ENCODE results near the gene DMRT3.
"Not testable (repeated sequence)": the region's sequence is repeated elsewhere in the genome, so short reads cannot be mapped to it uniquely, and the experiment has no call there.

The DMRT3 gene

GRCh38 chr9:995192-995591 lies 18.7 kb downstream of the DMRT3 start:
- no peak overlapping the region for H3K4me3 ChIP-seq (IDR thresholded peaks at IDR 0.05; ENCODE audit: insufficient read depth, low read depth, low read length)
- H2AFZ ChIP-seq (ENCODE audit: low read depth) = no peak overlapping the region
- H3K79me2 ChIP-seq (ENCODE audit: insufficient read depth, low read depth) = no peaks in the 10 kb centered on the region
- TF ChIP-seq, protein P1, sequence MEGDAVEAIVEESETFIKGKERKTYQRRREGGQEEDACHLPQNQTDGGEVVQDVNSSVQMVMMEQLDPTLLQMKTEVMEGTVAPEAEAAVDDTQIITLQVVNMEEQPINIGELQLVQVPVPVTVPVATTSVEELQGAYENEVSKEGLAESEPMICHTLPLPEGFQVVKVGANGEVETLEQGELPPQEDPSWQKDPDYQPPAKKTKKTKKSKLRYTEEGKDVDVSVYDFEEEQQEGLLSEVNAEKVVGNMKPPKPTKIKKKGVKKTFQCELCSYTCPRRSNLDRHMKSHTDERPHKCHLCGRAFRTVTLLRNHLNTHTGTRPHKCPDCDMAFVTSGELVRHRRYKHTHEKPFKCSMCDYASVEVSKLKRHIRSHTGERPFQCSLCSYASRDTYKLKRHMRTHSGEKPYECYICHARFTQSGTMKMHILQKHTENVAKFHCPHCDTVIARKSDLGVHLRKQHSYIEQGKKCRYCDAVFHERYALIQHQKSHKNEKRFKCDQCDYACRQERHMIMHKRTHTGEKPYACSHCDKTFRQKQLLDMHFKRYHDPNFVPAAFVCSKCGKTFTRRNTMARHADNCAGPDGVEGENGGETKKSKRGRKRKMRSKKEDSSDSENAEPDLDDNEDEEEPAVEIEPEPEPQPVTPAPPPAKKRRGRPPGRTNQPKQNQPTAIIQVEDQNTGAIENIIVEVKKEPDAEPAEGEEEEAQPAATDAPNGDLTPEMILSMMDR (conservative IDR thresholded peaks at IDR 0.05; ENCODE audit: low read depth, low read length) = no peak
- no peaks in the 10 kb centered on the region for H4K20me1 ChIP-seq (ENCODE audit: insufficient read depth)
- H3K36me3 ChIP-seq (ENCODE audit: insufficient read depth) = no peaks in the 10 kb centered on the region
- H3K4me1 ChIP-seq (ENCODE audit: low read depth, poor library complexity, severe bottlenecking) = peaks cover 18% of the 10 kb centered on the region
- no peaks in the 10 kb centered on the region for H3K27me3 ChIP-seq (ENCODE audit: insufficient read depth, low read depth)
- H3K9ac ChIP-seq = no peak overlapping the region
- H3K4me2 ChIP-seq = no peak overlapping the region
- H3K27ac ChIP-seq = no peak overlapping the region

GRCh38 chr9:995781-996180 lies 19.3 kb downstream of the DMRT3 start:
- Histone ChIP-seq H4K20me1 (ENCODE audit: insufficient read depth) (no peaks in the 10 kb centered on the region), H3K27ac (no peak overlapping the region), H3K36me3 (ENCODE audit: insufficient read depth) (no peaks in the 10 kb centered on the region), H3K4me1 (ENCODE audit: low read depth, poor library complexity, severe bottlenecking) (peaks cover 18% of the 10 kb centered on the region), H3K27me3 (ENCODE audit: insufficient read depth, low read depth) (no peaks in the 10 kb centered on the region), H2AFZ (ENCODE audit: low read depth) (no peak overlapping the region), H3K9ac (no peak overlapping the region), H3K4me3 (IDR thresholded peaks at IDR 0.05; ENCODE audit: insufficient read depth, low read depth, low read length) (no peak overlapping the region), H3K4me2 (no peak overlapping the region), H3K79me2 (ENCODE audit: insufficient read depth, low read depth) (no peaks in the 10 kb centered on the region)
- TF ChIP-seq, protein P1 (conservative IDR thresholded peaks at IDR 0.05; ENCODE audit: low read depth, low read length) = no peak

GRCh38 chr9:998299-999110 lies 22.1 kb downstream of the DMRT3 start:
- TF ChIP-seq, protein P1 (conservative IDR thresholded peaks at IDR 0.05; ENCODE audit: low read depth, low read length) = peak; percentile 89
- H3K36me3 ChIP-seq (ENCODE audit: insufficient read depth); H3K4me3 ChIP-seq (IDR thresholded peaks at IDR 0.05; ENCODE audit: insufficient read depth, low read depth, low read length); H3K27me3 ChIP-seq (ENCODE audit: insufficient read depth, low read depth); H3K79me2 ChIP-seq (ENCODE audit: insufficient read depth, low read depth); H4K20me1 ChIP-seq (ENCODE audit: insufficient read depth): not testable (repeated sequence)
- H3K27ac ChIP-seq = peak overlapping the region; percentile 56
- peak overlapping the region; percentile 83 for H2AFZ ChIP-seq (ENCODE audit: low read depth)
- H3K9ac ChIP-seq = peak overlapping the region; percentile 73
- peak overlapping the region; percentile 53 for H3K4me2 ChIP-seq
- H3K4me1 ChIP-seq (ENCODE audit: low read depth, poor library complexity, severe bottlenecking) = peaks cover 22% of the 10 kb centered on the region

GRCh38 chr9:1001838-1002237 lies 25.4 kb downstream of the DMRT3 start:
- TF ChIP-seq, protein P1 (conservative IDR thresholded peaks at IDR 0.05; ENCODE audit: low read depth, low read length) = no peak
- Histone ChIP-seq H3K27ac (no peak overlapping the region), H3K27me3 (ENCODE audit: insufficient read depth, low read depth) (no peaks in the 10 kb centered on the region), H3K4me2 (no peak overlapping the region), H3K36me3 (ENCODE audit: insufficient read depth) (no peaks in the 10 kb centered on the region), H4K20me1 (ENCODE audit: insufficient read depth) (no peaks in the 10 kb centered on the region), H3K4me1 (ENCODE audit: low read depth, poor library complexity, severe bottlenecking) (peaks cover 19% of the 10 kb centered on the region), H2AFZ (ENCODE audit: low read depth) (no peak overlapping the region), H3K79me2 (ENCODE audit: insufficient read depth, low read depth) (no peaks in the 10 kb centered on the region), H3K4me3 (IDR thresholded peaks at IDR 0.05; ENCODE audit: insufficient read depth, low read depth, low read length) (no peak overlapping the region), H3K9ac (no peak overlapping the region)

Measured in KMS-11 (cell line).